ENCODE results near the gene WDR7.

DNA sequence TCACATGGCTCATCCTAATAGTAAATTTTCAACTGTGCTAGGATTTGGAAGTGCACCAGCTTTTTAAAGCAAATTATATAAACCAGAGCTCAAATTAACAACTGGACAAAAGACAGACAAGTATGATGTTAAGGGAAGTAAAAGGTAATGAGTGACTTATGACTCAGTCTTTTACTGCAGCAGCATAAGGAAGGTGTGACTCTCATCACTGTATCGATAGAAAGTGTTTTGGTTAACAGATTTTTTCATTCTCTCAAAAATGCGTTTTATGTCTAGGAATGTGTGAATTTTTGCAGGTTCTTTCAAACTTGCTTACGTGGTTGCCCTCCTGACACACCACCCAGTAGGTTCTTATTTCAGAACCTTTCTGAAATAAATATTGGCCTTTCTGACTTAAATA lies 251.5 kb downstream of the WDR7 start:
- no peak for TF ChIP-seq POLR2A (IDR thresholded peaks at IDR 0.05)
- TF ChIP-seq, protein P1, sequence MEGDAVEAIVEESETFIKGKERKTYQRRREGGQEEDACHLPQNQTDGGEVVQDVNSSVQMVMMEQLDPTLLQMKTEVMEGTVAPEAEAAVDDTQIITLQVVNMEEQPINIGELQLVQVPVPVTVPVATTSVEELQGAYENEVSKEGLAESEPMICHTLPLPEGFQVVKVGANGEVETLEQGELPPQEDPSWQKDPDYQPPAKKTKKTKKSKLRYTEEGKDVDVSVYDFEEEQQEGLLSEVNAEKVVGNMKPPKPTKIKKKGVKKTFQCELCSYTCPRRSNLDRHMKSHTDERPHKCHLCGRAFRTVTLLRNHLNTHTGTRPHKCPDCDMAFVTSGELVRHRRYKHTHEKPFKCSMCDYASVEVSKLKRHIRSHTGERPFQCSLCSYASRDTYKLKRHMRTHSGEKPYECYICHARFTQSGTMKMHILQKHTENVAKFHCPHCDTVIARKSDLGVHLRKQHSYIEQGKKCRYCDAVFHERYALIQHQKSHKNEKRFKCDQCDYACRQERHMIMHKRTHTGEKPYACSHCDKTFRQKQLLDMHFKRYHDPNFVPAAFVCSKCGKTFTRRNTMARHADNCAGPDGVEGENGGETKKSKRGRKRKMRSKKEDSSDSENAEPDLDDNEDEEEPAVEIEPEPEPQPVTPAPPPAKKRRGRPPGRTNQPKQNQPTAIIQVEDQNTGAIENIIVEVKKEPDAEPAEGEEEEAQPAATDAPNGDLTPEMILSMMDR (IDR thresholded peaks at IDR 0.05): no peak
